GM19193 (cell line): Measurements from ENCODE around the gene ABL1.

Experiments used
- POLR2A ChIP-seq: IDR thresholded peaks from 4 replicates; pipeline ENCODE4 v1.6.1; 2011; ENCODE audit not compliant: insufficient read depth, insufficient read length; ENCODE audit errors: extremely low read depth

ABL1 gene

DNA sequence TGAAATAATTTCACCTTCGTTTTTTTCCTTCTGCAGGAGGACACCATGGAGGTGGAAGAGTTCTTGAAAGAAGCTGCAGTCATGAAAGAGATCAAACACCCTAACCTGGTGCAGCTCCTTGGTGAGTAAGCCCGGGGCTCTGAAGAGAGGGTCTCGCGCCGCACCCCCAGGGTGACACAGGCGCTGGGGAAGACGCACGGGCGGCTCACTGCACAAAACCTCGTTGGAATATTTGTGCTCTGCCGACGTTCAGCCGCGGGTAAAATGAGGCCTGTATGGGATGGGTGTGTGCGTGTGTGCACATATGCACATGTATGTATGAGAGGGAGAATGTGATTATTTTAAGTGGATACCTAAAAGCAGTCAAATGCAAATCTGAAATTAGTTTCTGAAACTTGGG is 37.0 kb downstream of the ABL1 start:
- TF ChIP-seq POLR2A, result no peak

DNA sequence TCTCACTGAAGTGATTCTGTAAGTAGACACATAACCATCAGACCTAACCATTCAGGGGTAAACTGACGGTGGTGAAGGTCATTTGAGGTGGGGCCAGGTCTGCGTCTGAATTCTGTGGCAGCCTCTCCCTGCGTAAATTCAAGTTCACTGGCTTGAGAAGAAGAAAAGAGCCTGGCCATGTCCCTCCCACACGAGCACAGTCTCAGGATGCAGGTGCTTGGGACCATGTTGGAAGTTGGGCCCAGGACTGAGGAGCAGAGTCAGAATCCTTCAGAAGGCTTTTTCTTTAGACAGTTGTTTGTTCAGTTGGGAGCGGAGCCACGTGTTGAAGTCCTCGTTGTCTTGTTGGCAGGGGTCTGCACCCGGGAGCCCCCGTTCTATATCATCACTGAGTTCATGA is 37.5 kb downstream of the ABL1 start:
- TF ChIP-seq POLR2A, result no peak

DNA sequence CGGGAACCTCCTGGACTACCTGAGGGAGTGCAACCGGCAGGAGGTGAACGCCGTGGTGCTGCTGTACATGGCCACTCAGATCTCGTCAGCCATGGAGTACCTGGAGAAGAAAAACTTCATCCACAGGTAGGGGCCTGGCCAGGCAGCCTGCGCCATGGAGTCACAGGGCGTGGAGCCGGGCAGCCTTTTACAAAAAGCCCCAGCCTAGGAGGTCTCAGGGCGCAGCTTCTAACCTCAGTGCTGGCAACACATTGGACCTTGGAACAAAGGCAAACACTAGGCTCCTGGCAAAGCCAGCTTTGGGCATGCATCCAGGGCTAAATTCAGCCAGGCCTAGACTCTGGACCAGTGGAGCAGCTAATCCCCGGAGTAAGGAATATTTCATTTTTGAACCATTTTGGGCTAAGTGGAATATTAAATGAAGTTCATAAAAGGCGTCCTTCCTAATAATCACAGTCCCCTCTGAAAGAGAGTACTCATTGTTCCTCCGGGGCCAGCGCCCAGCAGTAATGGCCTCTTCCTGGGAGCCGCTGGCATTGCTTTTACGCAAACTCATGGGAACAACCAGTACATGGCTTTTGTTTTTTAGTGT is 38.0 kb downstream of the ABL1 start:
- TF ChIP-seq POLR2A, result no peak

DNA sequence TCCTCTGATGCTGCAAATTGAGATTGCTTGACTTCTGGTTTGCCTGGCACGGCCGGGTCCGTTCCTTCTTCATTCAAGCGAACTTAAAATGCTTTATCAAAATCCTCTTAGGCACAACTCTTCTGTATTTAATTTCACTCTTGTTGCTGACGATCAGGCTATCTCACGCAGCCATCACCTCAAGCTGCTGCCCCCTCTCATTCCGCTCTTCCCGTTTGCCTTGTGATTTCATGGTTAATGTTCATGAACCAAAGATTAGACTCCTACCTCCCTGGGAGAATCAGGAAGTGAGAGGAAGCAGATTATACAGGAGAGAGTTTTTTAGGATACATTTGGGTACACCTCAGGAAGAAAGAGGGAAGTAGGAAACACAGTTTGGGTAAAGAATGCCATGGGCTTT is 38.9 kb downstream of the ABL1 start:
- TF ChIP-seq POLR2A, result no peak

DNA sequence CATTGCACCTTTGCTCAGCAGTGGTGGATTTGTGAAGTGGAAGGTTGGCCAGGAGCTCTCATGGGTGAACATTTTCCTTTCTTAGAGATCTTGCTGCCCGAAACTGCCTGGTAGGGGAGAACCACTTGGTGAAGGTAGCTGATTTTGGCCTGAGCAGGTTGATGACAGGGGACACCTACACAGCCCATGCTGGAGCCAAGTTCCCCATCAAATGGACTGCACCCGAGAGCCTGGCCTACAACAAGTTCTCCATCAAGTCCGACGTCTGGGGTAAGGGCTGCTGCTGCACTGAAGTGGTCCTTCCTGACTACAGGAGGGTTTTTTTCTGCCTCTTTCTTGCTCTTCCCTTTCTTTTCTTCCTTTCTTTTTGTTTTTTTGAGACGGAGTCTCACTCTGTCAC is 39.7 kb downstream of the ABL1 start:
- no peak for TF ChIP-seq POLR2A

DNA sequence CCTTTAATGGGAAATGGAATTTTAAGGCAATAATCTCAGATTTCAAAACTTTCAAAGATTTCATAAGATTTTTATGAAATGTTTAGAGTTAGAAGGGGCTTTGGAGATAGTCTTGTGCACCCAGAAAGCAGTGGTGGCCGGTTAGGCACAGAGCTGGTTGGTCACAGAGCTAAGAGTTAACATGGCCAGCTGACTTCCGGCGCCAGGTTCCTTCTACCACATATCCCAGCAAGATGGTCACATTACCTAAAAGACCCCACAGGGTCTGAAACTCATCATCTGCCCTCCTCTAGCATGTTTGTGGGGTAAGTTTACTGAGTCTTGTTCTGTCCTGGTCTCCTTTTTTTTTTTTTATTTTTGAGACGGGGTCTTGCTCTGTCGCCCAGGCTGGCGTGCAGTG is 42.2 kb downstream of the ABL1 start:
- no peak for TF ChIP-seq POLR2A

DNA sequence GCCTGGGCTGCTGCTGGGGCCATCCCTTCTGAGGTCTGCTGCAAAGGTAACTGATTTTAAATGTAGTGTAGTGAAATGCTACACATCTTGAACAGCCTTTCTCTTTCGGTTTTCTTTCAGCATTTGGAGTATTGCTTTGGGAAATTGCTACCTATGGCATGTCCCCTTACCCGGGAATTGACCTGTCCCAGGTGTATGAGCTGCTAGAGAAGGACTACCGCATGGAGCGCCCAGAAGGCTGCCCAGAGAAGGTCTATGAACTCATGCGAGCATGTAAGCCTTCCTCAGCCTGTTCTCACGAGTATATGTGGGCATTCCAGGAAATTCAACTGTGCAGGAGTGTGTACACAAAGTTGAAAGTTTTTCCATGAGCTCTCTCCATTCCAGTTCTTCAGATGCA is 43.2 kb downstream of the ABL1 start:
- TF ChIP-seq POLR2A, result no peak

DNA sequence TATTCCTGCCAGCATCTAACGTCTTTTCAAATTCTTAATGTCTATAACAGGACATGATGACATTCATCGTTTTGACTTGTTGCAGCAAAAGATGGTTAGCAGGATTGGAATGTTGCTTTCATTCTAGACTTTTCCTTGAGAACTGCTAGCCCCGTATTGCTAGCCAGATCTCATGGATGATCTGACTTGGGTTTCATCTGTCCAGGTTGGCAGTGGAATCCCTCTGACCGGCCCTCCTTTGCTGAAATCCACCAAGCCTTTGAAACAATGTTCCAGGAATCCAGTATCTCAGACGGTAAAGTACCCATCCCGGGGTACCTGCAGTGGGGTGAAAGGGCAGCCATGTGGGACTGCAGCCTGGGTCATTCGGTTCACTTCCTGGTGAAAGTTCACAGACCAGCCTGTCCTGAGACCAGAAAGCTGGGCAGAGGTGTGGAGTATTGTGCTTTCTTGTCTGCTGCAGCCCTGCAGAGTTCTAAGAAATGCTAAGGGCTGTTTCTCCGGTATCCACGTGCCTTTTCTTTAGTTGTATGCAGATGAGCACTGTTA is 44.9 kb downstream of the ABL1 start:
- no peak for TF ChIP-seq POLR2A

DNA sequence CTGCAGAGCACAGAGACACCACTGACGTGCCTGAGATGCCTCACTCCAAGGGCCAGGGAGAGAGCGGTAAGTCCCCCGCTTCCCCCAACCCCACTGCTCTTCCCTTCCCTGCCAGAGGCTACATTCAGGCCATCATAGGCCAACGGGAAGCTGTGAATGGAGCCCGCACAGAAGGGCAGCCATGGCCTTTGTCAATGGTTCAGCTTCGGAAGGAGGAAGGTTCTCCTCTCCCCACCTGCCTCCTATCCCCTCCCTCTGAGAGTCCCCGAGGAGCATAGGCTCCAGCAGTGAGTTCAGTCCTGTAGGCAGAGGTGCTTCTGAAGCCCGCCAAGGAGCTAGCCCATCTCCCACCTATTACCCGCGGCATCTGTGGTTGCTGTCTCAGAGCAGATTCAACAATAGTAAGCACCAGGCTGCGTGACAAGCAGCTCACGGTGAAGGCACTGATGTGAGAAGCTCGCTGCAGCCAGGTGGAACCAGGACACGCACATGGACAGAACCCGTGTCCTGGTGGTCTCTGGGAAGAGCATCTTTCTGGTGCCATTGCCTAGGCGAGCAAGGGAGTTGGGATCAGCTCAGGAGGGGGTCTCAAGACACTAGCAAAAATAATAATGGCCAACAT is 45.7 kb downstream of the ABL1 start:
- no peak for TF ChIP-seq POLR2A

DNA sequence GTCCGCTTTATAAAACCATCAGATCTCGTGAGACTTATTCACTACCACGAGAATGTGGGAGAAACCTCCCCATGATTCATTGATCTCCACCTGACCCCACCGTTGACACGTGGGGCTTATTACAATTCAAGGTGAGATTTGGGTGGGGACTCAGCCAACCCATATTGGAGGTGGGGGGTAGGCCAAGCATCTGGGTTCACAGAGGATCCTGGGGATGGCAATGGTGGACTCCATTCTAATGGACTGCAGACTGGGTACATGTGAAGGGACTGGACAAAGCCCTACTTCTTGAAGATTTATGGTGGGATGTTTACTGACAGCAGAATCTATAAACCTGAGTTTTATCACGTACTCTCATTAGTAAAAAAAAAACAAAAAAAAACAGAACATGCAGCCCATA is 46.5 kb downstream of the ABL1 start:
- TF ChIP-seq POLR2A, result no peak

DNA sequence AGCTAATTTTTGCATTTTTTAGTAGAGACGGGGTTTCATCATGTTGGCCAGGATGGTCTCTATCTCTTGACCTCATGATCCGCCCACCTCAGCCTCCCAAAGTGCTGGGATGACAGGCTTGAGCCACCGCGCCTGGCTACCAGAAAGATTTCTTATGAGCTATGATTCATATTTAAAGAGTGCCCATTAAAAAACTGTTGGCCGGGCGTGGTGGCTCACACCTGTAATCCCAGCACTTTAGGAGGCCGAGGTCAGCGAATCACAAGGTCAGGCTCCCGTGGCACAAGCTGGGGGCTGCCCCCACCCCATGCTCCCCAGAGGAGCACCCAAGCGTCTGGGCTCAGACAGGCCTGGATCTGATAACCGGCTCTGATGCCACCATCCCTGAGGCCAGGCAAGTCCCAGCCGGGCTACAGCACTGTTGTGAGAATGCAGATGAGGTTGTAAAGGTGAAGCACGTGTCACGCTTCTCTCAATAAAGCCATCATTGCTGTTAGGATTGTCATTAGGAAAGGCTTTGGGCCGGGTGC is 47.7 kb downstream of the ABL1 start:
- TF ChIP-seq POLR2A, result no peak

DNA sequence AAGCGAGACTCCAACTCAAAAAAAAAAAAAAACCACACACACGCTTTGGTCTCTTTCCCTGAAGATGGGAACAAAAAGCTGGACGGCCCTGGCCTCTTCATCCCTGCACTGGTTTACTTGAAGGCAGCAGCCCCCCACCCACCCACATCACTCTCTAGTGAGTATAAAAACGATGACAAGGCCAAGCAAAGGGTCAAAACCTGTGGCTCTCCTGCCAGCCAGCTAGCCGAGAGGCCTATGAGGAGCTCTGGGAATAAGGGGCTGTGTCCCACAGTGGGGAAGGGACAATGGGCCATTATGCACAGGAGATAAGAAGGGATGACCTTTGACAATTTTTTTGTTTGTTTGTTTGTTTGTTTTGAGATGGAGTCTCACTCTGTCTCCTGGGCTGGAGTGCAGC is 48.4 kb downstream of the ABL1 start:
- no peak for TF ChIP-seq POLR2A

DNA sequence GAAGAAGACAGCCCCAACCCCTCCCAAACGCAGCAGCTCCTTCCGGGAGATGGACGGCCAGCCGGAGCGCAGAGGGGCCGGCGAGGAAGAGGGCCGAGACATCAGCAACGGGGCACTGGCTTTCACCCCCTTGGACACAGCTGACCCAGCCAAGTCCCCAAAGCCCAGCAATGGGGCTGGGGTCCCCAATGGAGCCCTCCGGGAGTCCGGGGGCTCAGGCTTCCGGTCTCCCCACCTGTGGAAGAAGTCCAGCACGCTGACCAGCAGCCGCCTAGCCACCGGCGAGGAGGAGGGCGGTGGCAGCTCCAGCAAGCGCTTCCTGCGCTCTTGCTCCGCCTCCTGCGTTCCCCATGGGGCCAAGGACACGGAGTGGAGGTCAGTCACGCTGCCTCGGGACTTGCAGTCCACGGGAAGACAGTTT is 49.1 kb downstream of the ABL1 start:
- no peak for TF ChIP-seq POLR2A

DNA sequence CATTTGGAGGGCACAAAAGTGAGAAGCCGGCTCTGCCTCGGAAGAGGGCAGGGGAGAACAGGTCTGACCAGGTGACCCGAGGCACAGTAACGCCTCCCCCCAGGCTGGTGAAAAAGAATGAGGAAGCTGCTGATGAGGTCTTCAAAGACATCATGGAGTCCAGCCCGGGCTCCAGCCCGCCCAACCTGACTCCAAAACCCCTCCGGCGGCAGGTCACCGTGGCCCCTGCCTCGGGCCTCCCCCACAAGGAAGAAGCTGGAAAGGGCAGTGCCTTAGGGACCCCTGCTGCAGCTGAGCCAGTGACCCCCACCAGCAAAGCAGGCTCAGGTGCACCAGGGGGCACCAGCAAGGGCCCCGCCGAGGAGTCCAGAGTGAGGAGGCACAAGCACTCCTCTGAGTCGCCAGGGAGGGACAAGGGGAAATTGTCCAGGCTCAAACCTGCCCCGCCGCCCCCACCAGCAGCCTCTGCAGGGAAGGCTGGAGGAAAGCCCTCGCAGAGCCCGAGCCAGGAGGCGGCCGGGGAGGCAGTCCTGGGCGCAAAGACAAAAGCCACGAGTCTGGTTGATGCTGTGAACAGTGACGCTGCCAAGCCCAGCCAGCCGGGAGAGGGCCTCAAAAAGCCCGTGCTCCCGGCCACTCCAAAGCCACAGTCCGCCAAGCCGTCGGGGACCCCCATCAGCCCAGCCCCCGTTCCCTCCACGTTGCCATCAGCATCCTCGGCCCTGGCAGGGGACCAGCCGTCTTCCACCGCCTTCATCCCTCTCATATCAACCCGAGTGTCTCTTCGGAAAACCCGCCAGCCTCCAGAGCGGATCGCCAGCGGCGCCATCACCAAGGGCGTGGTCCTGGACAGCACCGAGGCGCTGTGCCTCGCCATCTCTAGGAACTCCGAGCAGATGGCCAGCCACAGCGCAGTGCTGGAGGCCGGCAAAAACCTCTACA is 49.8 kb downstream of the ABL1 start:
- no peak for TF ChIP-seq POLR2A
